Right atrium auricular region (tissue), 2 donors: ENCODE measurements around the gene CAMK1D. TPM values are rescaled to one million over a fixed set of nuclear protein-coding genes. Genes with fewer than 3 reads are reported as not detected.

Experiments
- DNase-seq: peaks from one replicate; pipeline ENCODE4 v3.0.0-alpha.2; 2019; ENCODE audit warnings: low spot score
- H3K27ac ChIP-seq, 2 donors: fragments of 200-600 bp; sonication (generic); 1 replicate in 1 of 2; 2 replicates in 1 of 2; pipeline ENCODE4 v1.5.1; 2016 to 2019
- H3K27me3 ChIP-seq, 2 donors: fragments of 200-600 bp; sonication (generic); one replicate each; pipeline versions ENCODE4 v1.5.1 to v1.6.0; 2017 to 2019
- H3K36me3 ChIP-seq: fragments of 200-600 bp; sonication (generic); one replicate; pipeline ENCODE4 v1.5.1; 2016
- H3K4me1 ChIP-seq, 2 donors: fragments of 200-600 bp; sonication (generic); one replicate each; pipeline versions ENCODE4 v1.5.1 to v1.6.0; 2017 to 2019
- H3K4me3 ChIP-seq, 2 donors: fragments of 200-600 bp; sonication (generic); 1 replicate in 1 of 2; 2 replicates in 1 of 2; pipeline ENCODE4 v1.5.1; 2017 to 2019; ENCODE audit warnings: mild to moderate bottlenecking in 1 of 2, moderate library complexity in 1 of 2
- H3K9me3 ChIP-seq, 2 donors: fragments of 200-600 bp; sonication (generic); one replicate each; pipeline ENCODE4 v1.5.1; 2019
- CTCF ChIP-seq, 2 donors: fragments of 200-600 bp; sonication (generic); IDR thresholded peaks; one replicate each; pipeline ENCODE4 v1.5.1; 2019; ENCODE audit warnings: antibody characterized with exemption in 2 of 2
- total RNA-seq, 2 donors: library from RNA; depleted of rRNA; stranded (reverse); fragments of >200 nt; gene quantifications; one replicate each; pipeline ENCODE4 v1.1.0, GENCODE V29; 2016

CAMK1D gene
- total RNA-seq, 2 donors from 2014 or later = 24.5 to 27.2 TPM

DNA sequence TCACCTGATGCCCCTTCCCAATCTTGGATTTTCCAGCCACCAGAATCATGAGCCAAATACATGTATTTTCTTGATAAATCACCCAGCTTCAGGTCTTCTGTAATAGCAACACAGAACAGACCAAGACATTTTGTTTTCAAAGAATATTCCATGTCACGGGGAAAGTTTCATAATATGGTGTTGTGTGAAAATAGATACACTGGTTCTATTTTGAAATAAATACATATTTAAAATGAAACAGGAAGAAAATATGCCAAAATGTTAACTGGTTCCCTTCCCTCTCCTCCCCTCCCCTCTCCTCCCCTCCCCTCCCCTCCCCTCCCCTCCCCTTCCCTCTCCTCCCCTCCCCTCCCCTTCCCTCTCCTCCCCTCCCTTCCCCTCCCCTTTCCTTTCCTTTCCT, 30.3 kb upstream of the CAMK1D start:
- Histone ChIP-seq H3K27ac (no peak overlapping the region), H3K4me3 (no peak overlapping the region), H3K4me1 (no peaks in the 10 kb centered on the region), H3K9me3 (no peaks in the 10 kb centered on the region), H3K27me3 (no peaks in the 10 kb centered on the region), H3K36me3 (no peaks in the 10 kb centered on the region)
- no peak for DNase-seq
- no peak for TF ChIP-seq CTCF (IDR thresholded peaks at IDR 0.05)

DNA sequence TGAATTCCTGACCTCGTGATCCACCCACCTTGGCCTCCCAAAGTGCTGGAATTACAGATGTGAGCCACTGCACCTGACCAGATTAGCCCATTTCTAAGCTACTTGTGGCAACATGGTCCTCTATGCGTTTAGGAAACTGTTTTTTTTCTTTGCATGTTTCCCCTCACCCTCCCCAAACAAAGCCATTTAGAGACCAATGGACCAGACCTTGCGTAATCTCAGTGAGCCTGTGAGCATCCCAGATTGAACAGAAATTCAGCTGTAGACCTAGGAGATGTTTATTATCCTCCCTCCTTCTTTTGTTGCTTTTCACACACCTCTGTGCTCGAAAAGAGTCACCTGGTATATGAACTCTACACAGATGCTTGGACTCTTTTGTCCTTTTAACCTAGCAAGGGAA, 28.5 kb upstream of the CAMK1D start:
- Histone ChIP-seq H3K36me3 (no peaks in the 10 kb centered on the region), H3K4me3 (no peak overlapping the region), H3K27ac (no peak overlapping the region), H3K9me3 (no peaks in the 10 kb centered on the region), H3K27me3 (no peaks in the 10 kb centered on the region), H3K4me1 (no peaks in the 10 kb centered on the region)
- no peak for DNase-seq
- TF ChIP-seq CTCF (IDR thresholded peaks at IDR 0.05) = no peak

DNA sequence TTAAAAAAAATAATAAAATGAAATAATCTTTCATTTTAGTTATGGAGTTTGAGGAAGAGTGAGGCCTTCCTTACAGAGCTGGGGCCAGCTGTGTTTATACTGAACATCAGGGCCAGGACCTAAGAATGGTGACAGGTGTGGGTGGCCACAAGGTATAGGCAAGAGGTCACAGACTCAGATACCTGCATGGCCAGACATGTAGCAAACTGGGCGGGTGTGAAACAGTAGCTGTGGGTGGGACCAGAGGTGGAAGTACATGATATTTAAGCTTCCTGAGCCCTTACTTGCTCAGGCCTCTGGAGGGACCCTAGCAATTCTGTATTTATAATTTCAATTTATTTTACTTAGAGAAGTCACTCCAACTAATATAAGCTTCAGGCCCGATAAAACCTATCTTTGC, 27.7 kb upstream of the CAMK1D start:
- Histone ChIP-seq H3K4me1 (no peaks in the 10 kb centered on the region), H3K4me3 (no peak overlapping the region), H3K27me3 (no peaks in the 10 kb centered on the region), H3K27ac (no peak overlapping the region), H3K36me3 (no peaks in the 10 kb centered on the region), H3K9me3 (no peaks in the 10 kb centered on the region)
- no peak for DNase-seq
- TF ChIP-seq CTCF (IDR thresholded peaks at IDR 0.05) = no peak

DNA sequence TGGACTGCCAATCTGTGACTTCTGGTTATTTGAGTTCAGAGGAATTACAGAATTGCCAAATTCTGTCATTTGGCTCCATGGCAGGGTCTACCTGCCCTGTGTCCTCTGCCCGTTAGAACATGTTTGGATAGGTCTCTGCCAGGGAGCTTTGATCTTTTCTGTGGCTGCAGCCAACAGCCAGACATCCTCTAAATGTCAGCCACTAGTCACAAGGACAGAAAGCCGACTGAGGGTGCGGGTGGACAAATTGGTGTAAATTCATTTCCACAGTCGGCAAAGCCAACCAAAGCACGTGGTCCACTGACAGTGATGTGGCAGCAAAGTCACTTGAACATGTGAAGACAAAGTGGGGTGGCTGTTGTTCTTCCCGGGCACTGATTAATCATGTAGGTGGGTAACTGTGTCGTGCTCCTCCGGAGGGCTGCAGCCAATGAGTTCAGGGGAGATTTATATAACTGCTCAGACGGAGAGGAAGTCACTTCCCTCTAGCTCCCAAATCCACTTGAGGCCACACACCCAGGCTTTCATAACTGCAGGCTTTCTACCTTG, 26.7 kb upstream of the CAMK1D start:
- peak overlapping the region in 1 of 2 donors; percentile 53 for H3K27ac ChIP-seq
- H3K9me3 ChIP-seq = no peaks in the 10 kb centered on the region
- no peak for TF ChIP-seq CTCF (IDR thresholded peaks at IDR 0.05)
- no peak for DNase-seq
- no peaks in the 10 kb centered on the region for H3K36me3 ChIP-seq
- no peaks in the 10 kb centered on the region for H3K27me3 ChIP-seq
- no peak overlapping the region for H3K4me3 ChIP-seq
- no peaks in the 10 kb centered on the region for H3K4me1 ChIP-seq

DNA sequence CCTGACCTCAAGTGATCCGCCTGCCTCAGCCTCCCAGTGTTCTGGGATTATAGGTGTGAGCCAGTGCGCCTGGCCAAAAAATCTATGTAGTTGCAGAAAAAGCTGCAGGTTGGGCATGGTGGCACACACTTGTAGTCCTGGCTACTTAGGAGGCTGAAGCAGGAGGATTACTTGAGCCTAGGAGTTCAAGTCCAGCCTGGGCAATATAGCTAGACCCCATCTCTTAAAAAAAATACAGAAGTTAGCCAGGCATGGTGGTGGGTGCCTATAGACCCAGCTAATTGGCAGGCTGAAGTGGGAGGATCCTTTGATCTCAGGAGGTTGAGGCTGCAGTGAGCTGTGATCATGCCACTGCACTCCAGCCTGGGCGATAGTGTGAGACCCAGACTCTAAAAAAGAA, 24.8 kb upstream of the CAMK1D start:
- H3K36me3 ChIP-seq = no peaks in the 10 kb centered on the region
- H3K27ac ChIP-seq = no peak overlapping the region
- no peak for DNase-seq
- H3K27me3 ChIP-seq = no peaks in the 10 kb centered on the region
- TF ChIP-seq CTCF (IDR thresholded peaks at IDR 0.05) = no peak
- no peak overlapping the region for H3K4me3 ChIP-seq
- no peaks in the 10 kb centered on the region for H3K9me3 ChIP-seq
- peaks cover 0 to 5% of the 10 kb centered on the region in 2 donors for H3K4me1 ChIP-seq

DNA sequence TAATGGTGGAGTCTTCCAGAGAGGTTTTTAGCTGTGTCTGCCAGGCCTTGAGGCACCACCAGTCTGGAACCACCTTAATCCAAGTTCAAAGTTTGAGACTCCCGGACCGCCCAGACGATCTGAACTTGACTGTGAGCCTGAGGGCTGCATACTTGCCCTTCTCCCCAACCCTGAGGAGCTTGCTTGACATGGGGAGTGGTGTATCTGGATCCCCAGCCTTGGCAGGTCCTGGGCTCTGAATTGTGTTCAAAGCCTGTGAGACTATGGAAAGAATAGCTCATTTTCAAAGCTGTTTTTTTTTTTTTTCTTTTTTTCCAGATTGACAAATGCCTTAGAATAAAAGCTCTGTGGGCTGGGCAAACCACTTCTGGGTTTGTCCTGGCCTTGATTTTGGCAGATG, 22.3 kb upstream of the CAMK1D start:
- TF ChIP-seq CTCF (IDR thresholded peaks at IDR 0.05) = no peak

More for the DNA sequence above, 22.3 kb upstream of the CAMK1D start:
- Histone ChIP-seq H3K27ac (no peak overlapping the region), H3K4me1 (peaks cover 0 to 5% of the 10 kb centered on the region in 2 donors), H3K36me3 (no peaks in the 10 kb centered on the region), H3K4me3 (no peak overlapping the region), H3K9me3 (no peaks in the 10 kb centered on the region), H3K27me3 (no peaks in the 10 kb centered on the region)
- no peak for DNase-seq
